GM12878 (cell line): ENCODE measurements around the gene GPR108. TPM values are rescaled to one million over a fixed set of nuclear protein-coding genes. Genes with fewer than 3 reads are reported as not detected.
A peak's percentile ranks its signal among the peaks of the same experiment; 100 is the strongest.

Experiments
- ASH2L ChIP-seq: fragments of 300-600, 200-600 bp; sonication (generic); IDR thresholded peaks from 2 replicates; pipeline ENCODE4 v1.6.1; 2017; ENCODE audit warnings: low read depth, mild to moderate bottlenecking, borderline replicate concordance
- ATF7 ChIP-seq: fragments of 450-650 bp; IDR thresholded peaks from 2 replicates; pipeline ENCODE4 v1.6.1; 2016; ENCODE audit warnings: low read depth, mild to moderate bottlenecking
- BACH1 ChIP-seq: fragments of 450-650 bp; IDR thresholded peaks from 2 replicates; pipeline ENCODE4 v1.6.1; 2017; ENCODE audit warnings: mild to moderate bottlenecking, borderline replicate concordance
- BHLHE40 ChIP-seq, 2 experiments: fragments of 450-650 bp in 1 of 2; IDR thresholded peaks; 2 replicates each; pipeline ENCODE4 v1.6.1; 2011 to 2017; ENCODE audit warnings: low read depth in 2 of 2, borderline replicate concordance in 1 of 2, improper control_type of control experiment in 1 of 2, low read length in 1 of 2, mild to moderate bottlenecking in 1 of 2
- CBX5 ChIP-seq: sonication (generic); IDR thresholded peaks from 2 replicates; pipeline ENCODE4 v1.6.1; 2016; ENCODE audit warnings: low read depth, moderate library complexity, mild to moderate bottlenecking, inconsistent platforms
- DPF2 ChIP-seq: fragments of 450-650 bp; IDR thresholded peaks from 2 replicates; pipeline ENCODE4 v1.6.1; 2017; ENCODE audit warnings: mild to moderate bottlenecking
- E4F1 ChIP-seq: fragments of 450-650 bp; IDR thresholded peaks from 2 replicates; pipeline ENCODE4 v1.6.1; 2018; ENCODE audit warnings: borderline replicate concordance, mild to moderate bottlenecking; ENCODE audit not compliant: partially characterized antibody
- FOS ChIP-seq: IDR thresholded peaks from 3 replicates; pipeline ENCODE4 v1.6.1; 2011; ENCODE audit warnings: borderline replicate concordance; ENCODE audit not compliant: insufficient read length; ENCODE audit errors: extremely low read depth
- GATAD2B ChIP-seq: fragments of 450-650 bp; conservative IDR thresholded peaks from 2 replicates; pipeline ENCODE4 v1.6.1; 2017; ENCODE audit warnings: low read depth, mild to moderate bottlenecking, moderate library complexity
- IKZF2 ChIP-seq, 2 experiments: fragments of 450-650 bp; IDR thresholded peaks; 2 replicates each; pipeline ENCODE4 v1.6.1; 2017; ENCODE audit warnings: mild to moderate bottlenecking in 2 of 2, moderate library complexity in 2 of 2
- JUNB ChIP-seq: IDR thresholded peaks from 2 replicates; pipeline ENCODE4 v1.6.1; 2016; ENCODE audit warnings: antibody characterized with exemption, mild to moderate bottlenecking
- KAT2A ChIP-seq: conservative IDR thresholded peaks from 2 replicates; pipeline ENCODE4 v1.6.1; 2011; ENCODE audit warnings: low read depth, low read length; ENCODE audit not compliant: control insufficient read depth
- MEF2B ChIP-seq: fragments of 450-650 bp; IDR thresholded peaks from 2 replicates; pipeline ENCODE4 v1.6.1; 2018; ENCODE audit warnings: mild to moderate bottlenecking, moderate library complexity; ENCODE audit not compliant: partially characterized antibody, poor library complexity, severe bottlenecking
- NFYA ChIP-seq: IDR thresholded peaks from 2 replicates; pipeline ENCODE4 v1.6.1; 2011; ENCODE audit warnings: low read depth, mild to moderate bottlenecking, low read length, improper control_type of control experiment, borderline replicate concordance
- NR2C2 ChIP-seq: IDR thresholded peaks from 2 replicates; pipeline ENCODE4 v1.6.1; 2011; ENCODE audit warnings: borderline replicate concordance, low read depth; ENCODE audit not compliant: control insufficient read depth, insufficient read length
- POU2F2 ChIP-seq: IDR thresholded peaks from 3 replicates; pipeline ENCODE4 v1.6.1; 2011; ENCODE audit warnings: low read depth, mild to moderate bottlenecking, low read length, borderline replicate concordance
- RFX5 ChIP-seq: IDR thresholded peaks from 2 replicates; pipeline ENCODE4 v1.6.1; 2011; ENCODE audit warnings: low read depth, low read length, improper control_type of control experiment
- STAT1 ChIP-seq: fragments of 450-650 bp; conservative IDR thresholded peaks from 2 replicates; pipeline ENCODE4 v1.6.1; 2014; ENCODE audit warnings: antibody characterized with exemption, mild to moderate bottlenecking
- SUPT20H ChIP-seq: IDR thresholded peaks from 2 replicates; pipeline ENCODE4 v1.6.1; 2011; ENCODE audit warnings: low read depth, mild to moderate bottlenecking, low read length, moderate library complexity, borderline replicate concordance; ENCODE audit not compliant: control insufficient read depth
- polyA plus RNA-seq, 11 experiments: library from polyadenylated mRNA; depleted of rRNA in 4 of 11; unstranded in 6 of 11; stranded (reverse) in 5 of 11; fragments of >200 nt; fragmentation: Nextera tagmentation in 4 of 11; fragmentation: Illumina TruSeq in 1 of 11; extraction: Ambion mirVana in 4 of 11; extraction: Trizol in 1 of 11; gene quantifications; 1 replicate in 1 of 11; 2 replicates in 10 of 11; pipeline versions ENCODE4 v1.2.1 to v1.2.3, GENCODE V29; 2011 to 2016; ENCODE audit warnings: inconsistent platforms in 2 of 11, missing spikeins in 2 of 11, low read depth in 1 of 11
- total RNA-seq, 4 experiments: library from RNA; depleted of rRNA in 3 of 4; stranded (reverse); fragments of >200 nt in 3 of 4; fragmentation: Illumina TruSeq in 1 of 4; extraction: Trizol in 1 of 4; gene quantifications; 2 replicates each; pipeline versions ENCODE4 v1.2.1 to v1.2.3, GENCODE V29; 2013 to 2021
- TF ChIP-seq, protein P1 (sequence below): fragments of 450-650 bp; formaldehyde crosslinking; IDR thresholded peaks from 2 replicates; pipeline ENCODE4 v1.4.0; 2022; ENCODE audit warnings: mild to moderate bottlenecking, moderate library complexity
- TF ChIP-seq, protein P2 (sequence below): fragments of 450-650 bp; IDR thresholded peaks from 2 replicates; pipeline ENCODE4 v1.6.1; 2017; ENCODE audit warnings: mild to moderate bottlenecking, low read depth, inconsistent platforms; ENCODE audit not compliant: poor library complexity, severe bottlenecking

Gene GPR108
- total and polyA plus RNA-seq, 10 of the 15 experiments (the other 5 are each of a cell fraction or from before 2014, with no cell fraction given) = 4.4 to 87.2 (median 57.1) TPM

- TF ChIP-seq IKZF2 (IDR thresholded peaks at IDR 0.05) = 0 out of 4 replicates have a peak, but pooled peaks of 1 of the 2 experiments have one; percentile 9
- peak; percentile 63; the same call in 1 of the 2 replicates for TF ChIP-seq CBX5
- TF ChIP-seq FOS = peak; percentile 95
- peak; percentile 94 for TF ChIP-seq GATAD2B
- peak; percentile 93 for TF ChIP-seq BACH1
- TF ChIP-seq POU2F2 = 0 out of 3 replicates have a peak, but pooled peaks have one; percentile 11
- peak; percentile 99 to 100 for TF ChIP-seq BHLHE40 (IDR thresholded peaks at IDR 0.05; ENCODE audit: borderline replicate concordance in 1 of 2, low read depth in 2 of 2, low read length in 1 of 2)
- TF ChIP-seq STAT1 = peak; percentile 96; the same call in 1 of the 2 replicates
- peak; percentile 76 for TF ChIP-seq RFX5
- TF ChIP-seq ATF7 = peak; percentile 100
- no peak for TF ChIP-seq SUPT20H
- TF ChIP-seq NFYA = peak; percentile 87
- no peak for TF ChIP-seq JUNB
- TF ChIP-seq, protein P1, sequence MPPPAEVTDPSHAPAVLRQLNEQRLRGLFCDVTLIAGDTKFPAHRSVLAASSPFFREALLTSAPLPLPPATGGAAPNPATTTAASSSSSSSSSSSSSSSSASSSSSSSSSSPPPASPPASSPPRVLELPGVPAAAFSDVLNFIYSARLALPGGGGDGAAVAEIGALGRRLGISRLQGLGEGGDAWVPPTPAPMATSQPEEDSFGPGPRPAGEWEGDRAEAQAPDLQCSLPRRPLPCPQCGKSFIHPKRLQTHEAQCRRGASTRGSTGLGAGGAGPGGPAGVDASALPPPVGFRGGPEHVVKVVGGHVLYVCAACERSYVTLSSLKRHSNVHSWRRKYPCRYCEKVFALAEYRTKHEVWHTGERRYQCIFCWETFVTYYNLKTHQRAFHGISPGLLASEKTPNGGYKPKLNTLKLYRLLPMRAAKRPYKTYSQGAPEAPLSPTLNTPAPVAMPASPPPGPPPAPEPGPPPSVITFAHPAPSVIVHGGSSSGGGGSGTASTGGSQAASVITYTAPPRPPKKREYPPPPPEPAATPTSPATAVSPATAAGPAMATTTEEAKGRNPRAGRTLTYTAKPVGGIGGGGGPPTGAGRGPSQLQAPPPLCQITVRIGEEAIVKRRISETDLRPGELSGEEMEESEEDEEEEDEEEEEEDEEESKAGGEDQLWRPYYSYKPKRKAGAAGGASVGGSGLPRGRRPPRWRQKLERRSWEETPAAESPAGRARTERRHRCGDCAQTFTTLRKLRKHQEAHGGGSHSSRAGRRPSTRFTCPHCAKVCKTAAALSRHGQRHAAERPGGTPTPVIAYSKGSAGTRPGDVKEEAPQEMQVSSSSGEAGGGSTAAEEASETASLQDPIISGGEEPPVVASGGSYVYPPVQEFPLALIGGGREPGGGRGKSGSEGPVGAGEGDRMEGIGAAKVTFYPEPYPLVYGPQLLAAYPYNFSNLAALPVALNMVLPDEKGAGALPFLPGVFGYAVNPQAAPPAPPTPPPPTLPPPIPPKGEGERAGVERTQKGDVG (CRISPR knock-in tag) = no peak
- TF ChIP-seq ASH2L = 0 out of 2 replicates have a peak, but pooled peaks have one; percentile 33
- TF ChIP-seq, protein P2, sequence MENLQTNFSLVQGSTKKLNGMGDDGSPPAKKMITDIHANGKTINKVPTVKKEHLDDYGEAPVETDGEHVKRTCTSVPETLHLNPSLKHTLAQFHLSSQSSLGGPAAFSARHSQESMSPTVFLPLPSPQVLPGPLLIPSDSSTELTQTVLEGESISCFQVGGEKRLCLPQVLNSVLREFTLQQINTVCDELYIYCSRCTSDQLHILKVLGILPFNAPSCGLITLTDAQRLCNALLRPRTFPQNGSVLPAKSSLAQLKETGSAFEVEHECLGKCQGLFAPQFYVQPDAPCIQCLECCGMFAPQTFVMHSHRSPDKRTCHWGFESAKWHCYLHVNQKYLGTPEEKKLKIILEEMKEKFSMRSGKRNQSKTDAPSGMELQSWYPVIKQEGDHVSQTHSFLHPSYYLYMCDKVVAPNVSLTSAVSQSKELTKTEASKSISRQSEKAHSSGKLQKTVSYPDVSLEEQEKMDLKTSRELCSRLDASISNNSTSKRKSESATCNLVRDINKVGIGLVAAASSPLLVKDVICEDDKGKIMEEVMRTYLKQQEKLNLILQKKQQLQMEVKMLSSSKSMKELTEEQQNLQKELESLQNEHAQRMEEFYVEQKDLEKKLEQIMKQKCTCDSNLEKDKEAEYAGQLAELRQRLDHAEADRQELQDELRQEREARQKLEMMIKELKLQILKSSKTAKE = peak; percentile 92
- peak; percentile 12 for TF ChIP-seq MEF2B
- peak; percentile 95 for TF ChIP-seq E4F1
- no peak for TF ChIP-seq NR2C2
- TF ChIP-seq KAT2A = no peak
- peak; percentile 99 for TF ChIP-seq DPF2
Measured at GRCh38 chr19:6737284-6737872, at the start of gene GPR108 (continued).
